HG03045 (cell line): ENCODE measurements around the gene FGFR2.

ENCODE experiments used
- ATAC-seq: cut with Tn5 transposase; IDR thresholded peaks from one replicate; pipeline ENCODE4 v1.9.1; 2021; ENCODE audit warnings: mild to moderate bottlenecking, moderate library complexity; ENCODE audit not compliant: unreplicated experiment

FGFR2 gene

GRCh38 chr10:121459622-121460453, 138.4 kb downstream of the FGFR2 start:
- no peak for ATAC-seq

- ATAC-seq: no peak
These were observed 139.0 kb downstream of the FGFR2 start for GRCh38 chr10:121459279-121459621.

- no peak for ATAC-seq
These were observed 140.5 kb downstream of the FGFR2 start for GRCh38 chr10:121457729-121458128.

- ATAC-seq: no peak
These were observed 142.9 kb downstream of the FGFR2 start for GRCh38 chr10:121455377-121455776.

- ATAC-seq: no peak
These were observed 143.5 kb downstream of the FGFR2 start for GRCh38 chr10:121454781-121455180.

GRCh38 chr10:121453160-121453559, 145.1 kb downstream of the FGFR2 start:
- no peak for ATAC-seq

- no peak for ATAC-seq
These were observed 145.7 kb downstream of the FGFR2 start for GRCh38 chr10:121452581-121452980.

GRCh38 chr10:121450247-121450646, 148.0 kb downstream of the FGFR2 start:
- ATAC-seq: no peak

- ATAC-seq: peak; percentile 25
These were observed 148.7 kb downstream of the FGFR2 start for GRCh38 chr10:121449482-121449924.

GRCh38 chr10:121448766-121449421, 149.3 kb downstream of the FGFR2 start:
- peak; percentile 96 for ATAC-seq

- ATAC-seq: no peak
These were observed 153.6 kb downstream of the FGFR2 start for GRCh38 chr10:121444520-121445165.

- ATAC-seq: no peak
These were observed 155.9 kb downstream of the FGFR2 start for GRCh38 chr10:121442086-121442935.

GRCh38 chr10:121440461-121440860, 157.8 kb downstream of the FGFR2 start:
- no peak for ATAC-seq

GRCh38 chr10:121438333-121438732, 159.9 kb downstream of the FGFR2 start:
- no peak for ATAC-seq

GRCh38 chr10:121437596-121437995, 160.6 kb downstream of the FGFR2 start:
- no peak for ATAC-seq

GRCh38 chr10:121436630-121437341, 161.5 kb downstream of the FGFR2 start:
- ATAC-seq: no peak

- ATAC-seq: no peak
These were observed 162.0 kb downstream of the FGFR2 start for GRCh38 chr10:121436281-121436629.

GRCh38 chr10:121435099-121435875, 163.0 kb downstream of the FGFR2 start:
- no peak for ATAC-seq

- no peak for ATAC-seq
These were observed 164.3 kb downstream of the FGFR2 start for GRCh38 chr10:121433965-121434364.

GRCh38 chr10:121428867-121429266, 169.4 kb downstream of the FGFR2 start:
- ATAC-seq: no peak
